Umbilical cord (tissue), 2 donors: ENCODE measurements around the gene E2F3. TPM values are rescaled to one million over a fixed set of nuclear protein-coding genes. Genes with fewer than 3 reads are reported as not detected.

Experiments used
- DNase-seq: peaks from one replicate; pipeline ENCODE4 v3.0.0-alpha.2; 2015; ENCODE audit warnings: low spot score
- total RNA-seq: library from RNA; depleted of rRNA; stranded (reverse); fragments of >200 nt; gene quantifications from one replicate; pipeline ENCODE4 v1.2.3, GENCODE V29; 2014; ENCODE audit warnings: low replicate concordance; ENCODE audit not compliant: insufficient read depth

E2F3 gene
- total RNA-seq, 1 donor from 2014 or later = 3.1 TPM

GRCh38 chr6:20533746-20534294, 132.1 kb downstream of the E2F3 start:
- no peak for DNase-seq

- DNase-seq = peak; percentile 96
These were observed 132.9 kb downstream of the E2F3 start, which contains the start of gene CDKAL1 for GRCh38 chr6:20534295-20535262. Gene CDKAL1, plus strand, starts transcription at chr6:20534457. Its CDS starts 11,894 bp downstream, at chr6:20546351.

GRCh38 chr6:20538131-20538662, 136.5 kb downstream of the E2F3 start:
- no peak for DNase-seq

- DNase-seq = no peak
These were observed 137.2 kb downstream of the E2F3 start for GRCh38 chr6:20538907-20539306.

- no peak for DNase-seq
These were observed 137.7 kb downstream of the E2F3 start for GRCh38 chr6:20539387-20539786.

- no peak for DNase-seq
These were observed 139.0 kb downstream of the E2F3 start for GRCh38 chr6:20540683-20541082.

GRCh38 chr6:20541382-20541781, 139.7 kb downstream of the E2F3 start:
- DNase-seq = no peak

- DNase-seq = no peak
These were observed 141.4 kb downstream of the E2F3 start for GRCh38 chr6:20542927-20543602.

Other genes starting within 250 kb of the E2F3 start
- gene MBOAT1, start 189.4 kb upstream of the E2F3 start, total RNA-seq = 0.72 TPM
- 24.6 TPM for gene CDKAL1, start 132.6 kb downstream of the E2F3 start, total RNA-seq